PC-3 (cell line): ENCODE data around the gene MAGEC3. TPM values are rescaled to one million over a fixed set of nuclear protein-coding genes. Genes with fewer than 3 reads are reported as not detected.

Source experiments
- ATAC-seq: fragments of 200-7000 bp; cut with Tn5 transposase; 2 replicates; pipeline ENCODE4 v1.9.1; 2020; ENCODE audit warnings: mild to moderate bottlenecking, moderate library complexity
- Bru-seq: library from RNA; stranded (reverse); fragments of 400-500 nt; gene quantifications from one replicate; lab custom pipeline; 2021; lab: Mats Ljungman, UMichigan
- BruChase-seq, 2 experiments: library from RNA; stranded (reverse); fragments of 400-500 nt; gene quantifications; one replicate each; lab custom pipeline; 2021; lab: Mats Ljungman, UMichigan
- BruUV-seq: library from RNA; stranded (reverse); fragments of 400-500 nt; replicated peaks from 2 replicates; lab custom pipeline; 2021; lab: Mats Ljungman, UMichigan
- CTCF ChIA-PET: fragments of 300-600 bp; sonication (Branson Sonifier 250); formaldehyde crosslinking; loops from one replicate; lab custom pipeline; 2022; ENCODE audit warnings: antibody characterized with exemption; lab: Charles Lee
- POLR2A ChIA-PET: fragments of 300-600 bp; sonication (Branson Sonifier 250); formaldehyde crosslinking; loops from one replicate; lab custom pipeline; 2022; ENCODE audit warnings: antibody characterized with exemption; ENCODE audit not compliant: unreplicated experiment; lab: Charles Lee
- DNase-seq: peaks from one replicate; pipeline ENCODE4 v3.0.0-alpha.2; 2015
- H2AFZ ChIP-seq: fragments of 300-600 bp; sonication (generic); 2 replicates; pipeline ENCODE4 v1.6.0; 2016; ENCODE audit warnings: antibody characterized with exemption, low read length
- H3F3A ChIP-seq: fragments of 300-600 bp; sonication (generic); one replicate; pipeline ENCODE4 v1.6.0; 2017; ENCODE audit warnings: antibody characterized with exemption, low read length, control low read depth, mild to moderate bottlenecking; ENCODE audit not compliant: unreplicated experiment
- H3K27ac ChIP-seq: fragments of 300-600 bp; sonication (generic); 2 replicates; pipeline ENCODE4 v1.5.1; 2016; ENCODE audit warnings: mild to moderate bottlenecking, low read length
- H3K27me3 ChIP-seq: fragments of 300-600 bp; sonication (generic); 2 replicates; pipeline ENCODE4 v1.6.1; 2016; ENCODE audit warnings: low read length, mixed read lengths
- H3K36me3 ChIP-seq: fragments of 300-600 bp; sonication (generic); 2 replicates; pipeline ENCODE4 v1.6.1; 2016; ENCODE audit warnings: low read depth, mixed run types, low read length, mixed read lengths
- H3K4me1 ChIP-seq: fragments of 300-600 bp; sonication (generic); 2 replicates; pipeline ENCODE4 v1.5.1; 2016; ENCODE audit warnings: low read length; ENCODE audit not compliant: insufficient read depth
- H3K4me2 ChIP-seq: fragments of 300-600 bp; sonication (generic); 2 replicates; pipeline ENCODE4 v1.6.0; 2016; ENCODE audit warnings: low read length
- H3K4me3 ChIP-seq: fragments of 300-600 bp; sonication (generic); 2 replicates; pipeline ENCODE4 v1.5.1; 2016; ENCODE audit warnings: mild to moderate bottlenecking, low read length, mixed read lengths
- H3K79me2 ChIP-seq: fragments of 300-600 bp; sonication (generic); 2 replicates; pipeline ENCODE4 v1.6.1; 2017; ENCODE audit warnings: low read length, mixed read lengths
- H3K9ac ChIP-seq: fragments of 300-600 bp; sonication (generic); 2 replicates; pipeline ENCODE4 v1.6.0; 2016; ENCODE audit warnings: mild to moderate bottlenecking, low read length
- H3K9me2 ChIP-seq: fragments of 300-600 bp; sonication (generic); replicated peaks from 2 replicates; pipeline ENCODE4 v1.6.1; 2016; ENCODE audit warnings: mixed run types, low read length, mixed read lengths
- H3K9me3 ChIP-seq: fragments of 300-600 bp; sonication (generic); 2 replicates; pipeline ENCODE4 v1.6.1; 2016; ENCODE audit warnings: low read length, mixed read lengths
- H4K20me1 ChIP-seq: fragments of 300-600 bp; sonication (generic); 2 replicates; pipeline ENCODE4 v1.6.1; 2016; ENCODE audit warnings: low read length, mixed read lengths
- EZH2 ChIP-seq: fragments of 300-600 bp; sonication (generic); IDR thresholded peaks from one replicate; pipeline ENCODE4 v1.6.1; 2017; ENCODE audit warnings: antibody characterized with exemption, mild to moderate bottlenecking, low read length; ENCODE audit not compliant: unreplicated experiment
- EZH2phosphoT487 ChIP-seq: fragments of 300-600 bp; sonication (generic); IDR thresholded peaks from 2 replicates; pipeline ENCODE4 v1.6.1; 2018; ENCODE audit warnings: mild to moderate bottlenecking, antibody characterized with exemption, low read length, borderline replicate concordance
- intact Hi-C: fragments of 100-400 bp; cut with micrococcal nuclease; formaldehyde crosslinking; loops from 2 replicates; pipeline ENCODE4 v1.9.0; 2023
- long read RNA-seq: library from polyadenylated mRNA; unstranded; transcript quantifications from one replicate; pipeline ENCODE4 v2.0.0, GENCODE V29; 2021; ENCODE audit not compliant: unreplicated experiment
- total RNA-seq: library from RNA; depleted of rRNA; stranded (reverse); fragments of >200 nt; gene quantifications from 2 replicates; pipeline ENCODE4 v1.2.3, GENCODE V29; 2014; rRNA removed
- TF ChIP-seq, protein P1 (sequence below): fragments of 300-600 bp; sonication (generic); conservative IDR thresholded peaks from 2 replicates; pipeline ENCODE4 v1.5.1; 2017; ENCODE audit warnings: antibody characterized with exemption, low read depth, mild to moderate bottlenecking, low read length

Gene MAGEC3, protein sequence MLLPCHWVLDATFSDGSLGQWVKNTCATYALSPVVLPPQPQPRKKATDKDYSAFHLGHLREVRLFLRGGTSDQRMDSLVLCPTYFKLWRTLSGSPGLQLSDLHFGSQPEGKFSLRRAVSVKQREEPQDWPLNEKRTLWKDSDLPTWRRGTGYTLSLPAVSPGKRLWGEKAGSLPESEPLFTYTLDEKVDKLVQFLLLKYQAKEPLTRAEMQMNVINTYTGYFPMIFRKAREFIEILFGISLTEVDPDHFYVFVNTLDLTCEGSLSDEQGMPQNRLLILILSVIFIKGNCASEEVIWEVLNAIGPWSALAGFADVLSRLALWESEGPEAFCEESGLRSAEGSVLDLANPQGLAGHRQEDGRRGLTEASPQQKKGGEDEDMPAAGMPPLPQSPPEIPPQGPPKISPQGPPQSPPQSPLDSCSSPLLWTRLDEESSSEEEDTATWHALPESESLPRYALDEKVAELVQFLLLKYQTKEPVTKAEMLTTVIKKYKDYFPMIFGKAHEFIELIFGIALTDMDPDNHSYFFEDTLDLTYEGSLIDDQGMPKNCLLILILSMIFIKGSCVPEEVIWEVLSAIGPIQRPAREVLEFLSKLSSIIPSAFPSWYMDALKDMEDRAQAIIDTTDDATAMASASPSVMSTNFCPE
- not detected in 2 replicates for total RNA-seq
- Bru-seq, nascent RNA: percentile 17 among the genes with signal in this experiment
- BruChase-seq, experiment 1, labeled RNA remaining after a 6-hour chase: percentile 19 among the genes with signal in this experiment
- BruChase-seq, experiment 2, labeled RNA remaining after a 2-hour chase: percentile 29 among the genes with signal in this experiment
- long read RNA-seq: 0 reads

DNA sequence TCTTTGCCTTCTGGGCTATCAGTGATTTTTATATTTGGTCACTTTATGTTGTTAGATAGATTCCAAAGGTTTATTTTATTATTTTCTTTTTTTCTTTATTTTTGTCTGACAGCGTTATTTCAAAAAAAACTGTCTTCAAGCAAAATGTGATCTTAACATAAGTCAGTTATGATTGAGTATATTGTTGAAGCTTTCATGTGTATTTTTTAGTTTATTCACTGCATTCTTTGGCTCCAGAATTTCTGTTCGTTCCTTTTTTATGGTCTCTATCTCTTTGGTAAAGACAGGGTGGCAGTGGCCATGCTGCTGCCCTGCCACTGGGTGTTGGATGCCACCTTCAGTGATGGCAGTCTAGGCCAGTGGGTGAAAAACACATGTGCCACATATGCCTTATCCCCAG is at the start of gene MAGEC3:
MAGEC3 (plus strand) TSS at position 301 of the 400 bp plus-strand sequence; CDS start at position 301, 0 bp downstream.
- Histone ChIP-seq H3K4me2 (no peak within 1 kb of the TSS), H3K9ac (no peak within 1 kb of the TSS), H3K36me3 (no peaks in the 10 kb centered on the region; the same call in 1 of the 2 replicates), H3K4me3 (no peak within 1 kb of the TSS), H3K27me3 (no peaks in the 10 kb centered on the region), H4K20me1 (no peaks in the 10 kb centered on the region), H3F3A (no peaks in the 10 kb centered on the region), H3K79me2 (no peaks in the 10 kb centered on the region), H3K27ac (no peak within 1 kb of the TSS), H2AFZ (no peak within 1 kb of the TSS), H3K9me2 (no peaks in the 10 kb centered on the region), H3K4me1 (no peaks in the 10 kb centered on the region), H3K9me3 (no peaks in the 10 kb centered on the region)
- intact Hi-C loops: no loop called here
- no TSS peak for BruUV-seq
- ATAC-seq (no peak), DNase-seq (no peak)
- POLR2A ChIA-PET: no interaction called here
- TF ChIP-seq EZH2 (no peak), EZH2phosphoT487 (no peak)
- TF ChIP-seq, protein P1, sequence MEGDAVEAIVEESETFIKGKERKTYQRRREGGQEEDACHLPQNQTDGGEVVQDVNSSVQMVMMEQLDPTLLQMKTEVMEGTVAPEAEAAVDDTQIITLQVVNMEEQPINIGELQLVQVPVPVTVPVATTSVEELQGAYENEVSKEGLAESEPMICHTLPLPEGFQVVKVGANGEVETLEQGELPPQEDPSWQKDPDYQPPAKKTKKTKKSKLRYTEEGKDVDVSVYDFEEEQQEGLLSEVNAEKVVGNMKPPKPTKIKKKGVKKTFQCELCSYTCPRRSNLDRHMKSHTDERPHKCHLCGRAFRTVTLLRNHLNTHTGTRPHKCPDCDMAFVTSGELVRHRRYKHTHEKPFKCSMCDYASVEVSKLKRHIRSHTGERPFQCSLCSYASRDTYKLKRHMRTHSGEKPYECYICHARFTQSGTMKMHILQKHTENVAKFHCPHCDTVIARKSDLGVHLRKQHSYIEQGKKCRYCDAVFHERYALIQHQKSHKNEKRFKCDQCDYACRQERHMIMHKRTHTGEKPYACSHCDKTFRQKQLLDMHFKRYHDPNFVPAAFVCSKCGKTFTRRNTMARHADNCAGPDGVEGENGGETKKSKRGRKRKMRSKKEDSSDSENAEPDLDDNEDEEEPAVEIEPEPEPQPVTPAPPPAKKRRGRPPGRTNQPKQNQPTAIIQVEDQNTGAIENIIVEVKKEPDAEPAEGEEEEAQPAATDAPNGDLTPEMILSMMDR: no peak
- CTCF ChIA-PET: no interaction called here

DNA sequence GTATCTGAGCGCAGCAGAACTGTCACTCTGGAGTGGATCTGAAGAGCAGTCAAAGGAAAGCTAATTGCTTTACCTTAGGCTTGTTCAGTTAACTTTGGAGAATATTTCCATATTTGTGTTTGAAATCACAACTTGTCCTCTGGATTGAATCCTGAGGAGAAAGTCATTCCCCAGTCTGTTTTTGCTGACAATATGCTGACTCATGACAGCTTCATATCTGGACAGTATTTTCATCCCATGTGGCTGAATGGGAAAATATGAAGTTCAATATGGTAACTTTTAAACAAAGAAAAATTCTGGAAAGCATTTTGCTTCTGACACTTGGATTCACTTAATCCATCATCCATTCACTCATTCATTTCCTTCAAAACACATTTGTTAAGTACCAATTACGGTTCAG is 46.3 kb upstream of the MAGEC3 start:
- no peaks in the 10 kb centered on the region for H3K79me2 ChIP-seq
- POLR2A ChIA-PET: no interaction called here

More for the DNA sequence above, 46.3 kb upstream of the MAGEC3 start:
- ATAC-seq (no peak), DNase-seq (peak; percentile 4)
- Histone ChIP-seq H3K4me3 (no peak overlapping the region), H3K4me1 (0 out of 2 replicates have a peak, but pooled peaks cover 4% of the 10 kb centered on the region), H3K27ac (no peak overlapping the region), H3F3A (no peaks in the 10 kb centered on the region), H3K9ac (no peak overlapping the region), H3K9me3 (no peaks in the 10 kb centered on the region), H2AFZ (peak overlapping the region; percentile 33), H3K27me3 (no peaks in the 10 kb centered on the region), H3K36me3 (no peaks in the 10 kb centered on the region), H3K9me2 (no peaks in the 10 kb centered on the region), H3K4me2 (no peak overlapping the region), H4K20me1 (no peaks in the 10 kb centered on the region)
- no TSS peak for BruUV-seq
- TF ChIP-seq EZH2phosphoT487 (no peak), EZH2 (no peak)
- TF ChIP-seq, protein P1: no peak
- intact Hi-C loops: no loop called here
- CTCF ChIA-PET: no interaction called here
